ENCODE results near the gene EPHB3.

- TF ChIP-seq POLR2A (IDR thresholded peaks at IDR 0.05) (no peak), CTCF (IDR thresholded peaks at IDR 0.05) (no peak)
Measured at GRCh38 chr3:184599143-184599542, 37.6 kb downstream of the EPHB3 start.
